SU-DHL-6 (cell line): ENCODE measurements around the gene SNN.

Experiments
- H2AFZ ChIP-seq: fragments of 200-600 bp; sonication (generic); 2 replicates; pipeline ENCODE4 v1.6.1; 2014; ENCODE audit warnings: low read depth, mild to moderate bottlenecking, moderate library complexity, mixed read lengths, antibody characterized with exemption, low read length; ENCODE audit not compliant: severe bottlenecking
- H3F3A ChIP-seq: fragments of 200-600 bp; shearing (Covaris generic); 2 replicates; pipeline ENCODE4 v1.6.0; 2016; ENCODE audit warnings: antibody characterized with exemption, mild to moderate bottlenecking; ENCODE audit not compliant: insufficient read depth
- H3K27ac ChIP-seq: fragments of 200-600 bp; sonication (generic); 2 replicates; pipeline ENCODE4 v1.5.1; 2016; ENCODE audit warnings: low read depth, mild to moderate bottlenecking, low read length, moderate library complexity, mixed read lengths
- H3K27me3 ChIP-seq: fragments of 200-600 bp; sonication (generic), shearing (Covaris generic); 2 replicates; pipeline ENCODE4 v1.6.0; 2014; ENCODE audit warnings: mild to moderate bottlenecking, low read length
- H3K36me3 ChIP-seq: fragments of 200-600 bp; sonication (generic); 2 replicates; pipeline ENCODE4 v1.6.1; 2014; ENCODE audit warnings: mild to moderate bottlenecking, low read length, mixed read lengths
- H3K4me2 ChIP-seq: fragments of 300-600, 200-600 bp; shearing (Covaris generic), sonication (generic); 2 replicates; pipeline ENCODE4 v1.6.0; 2014; ENCODE audit warnings: low read length, low read depth, mild to moderate bottlenecking; ENCODE audit not compliant: poor library complexity, severe bottlenecking
- H3K4me3 ChIP-seq: fragments of 200-600 bp; sonication (generic); 2 replicates; pipeline ENCODE4 v1.5.1; 2014; ENCODE audit warnings: antibody characterized with exemption, low read length, mild to moderate bottlenecking, mixed read lengths; ENCODE audit not compliant: insufficient read depth, poor library complexity, severe bottlenecking
- H3K79me2 ChIP-seq: fragments of 200-600 bp; sonication (generic); 2 replicates; pipeline ENCODE4 v1.6.1; 2014; ENCODE audit warnings: mild to moderate bottlenecking, low read length, moderate library complexity; ENCODE audit not compliant: insufficient read depth
- H3K9ac ChIP-seq: fragments of 200-600 bp; sonication (generic); 2 replicates; pipeline ENCODE4 v1.7.0; 2014; ENCODE audit warnings: mild to moderate bottlenecking, low read length
- H3K9me2 ChIP-seq: fragments of 200-600 bp; sonication (generic); replicated peaks from 2 replicates; pipeline ENCODE4 v1.6.1; 2014; ENCODE audit warnings: low read length; ENCODE audit not compliant: insufficient read depth
- H3K9me3 ChIP-seq: fragments of 200-600 bp; sonication (generic); 2 replicates; pipeline ENCODE4 v1.6.1; 2014; ENCODE audit warnings: low read length, mixed read lengths; ENCODE audit not compliant: insufficient read depth
- H4K20me1 ChIP-seq: fragments of 200-600 bp; sonication (generic); 2 replicates; pipeline ENCODE4 v1.6.1; 2014; ENCODE audit warnings: low read depth, mild to moderate bottlenecking, antibody characterized with exemption, low read length, moderate library complexity, mixed read lengths
- EZH2phosphoT487 ChIP-seq: fragments of 200-600 bp; sonication (generic), shearing (Covaris generic); conservative IDR thresholded peaks from 2 replicates; pipeline ENCODE4 v1.6.1; 2018; ENCODE audit warnings: mild to moderate bottlenecking, antibody characterized with exemption, low read length, moderate library complexity, mixed read lengths
- TF ChIP-seq, protein P1 (sequence below): fragments of 200-600 bp; sonication (generic); IDR thresholded peaks from one replicate; pipeline ENCODE4 v1.5.1; 2017; ENCODE audit warnings: antibody characterized with exemption, mild to moderate bottlenecking, low read length, moderate library complexity; ENCODE audit not compliant: insufficient read depth, poor library complexity, severe bottlenecking

SNN gene

DNA sequence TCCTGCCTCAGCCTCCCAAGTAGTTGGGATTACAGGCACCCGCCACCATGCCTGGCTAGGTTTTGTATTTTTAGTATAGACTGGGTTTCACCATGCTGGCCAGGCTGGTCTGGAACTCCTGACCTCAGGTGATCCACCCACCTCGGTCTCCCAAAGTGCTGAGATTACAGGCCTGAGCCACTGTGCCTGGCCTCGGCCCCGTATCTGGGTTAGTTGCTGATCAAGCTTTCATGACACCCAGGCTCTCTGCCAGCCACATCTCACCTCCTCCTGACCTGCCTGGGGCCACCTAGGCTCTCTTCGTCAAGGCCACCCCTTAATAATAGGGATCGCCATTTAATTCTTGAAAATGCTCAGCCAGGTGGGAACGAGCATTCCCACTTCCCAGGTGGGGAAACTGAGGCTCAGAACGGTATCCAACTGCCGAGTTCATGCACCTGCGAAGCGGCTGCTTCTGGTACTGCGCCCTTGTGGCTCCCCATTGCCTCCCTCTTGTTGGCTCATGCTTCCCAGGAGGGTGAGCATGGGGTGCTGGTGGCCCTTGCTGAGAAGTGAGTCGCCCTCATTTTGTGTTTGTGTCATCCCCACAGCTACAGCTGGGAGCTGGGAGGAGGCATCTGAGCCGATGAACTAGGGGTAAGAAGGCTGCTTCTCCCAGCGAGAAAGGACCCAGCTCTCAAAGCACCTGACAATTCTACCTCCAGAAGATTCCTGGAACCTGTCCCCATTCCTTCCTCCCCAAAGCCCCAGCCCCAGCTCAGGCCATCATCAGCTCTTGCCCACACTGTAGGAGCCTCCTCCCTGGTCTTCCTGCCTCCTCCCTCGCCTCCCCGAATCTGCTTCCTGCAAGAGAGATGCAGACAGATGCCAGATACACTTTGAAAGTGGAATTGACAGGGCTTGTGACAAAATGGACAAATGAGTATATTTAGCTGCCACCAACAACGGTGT lies 17.3 kb upstream of the SNN start:
- TF ChIP-seq, protein P1, sequence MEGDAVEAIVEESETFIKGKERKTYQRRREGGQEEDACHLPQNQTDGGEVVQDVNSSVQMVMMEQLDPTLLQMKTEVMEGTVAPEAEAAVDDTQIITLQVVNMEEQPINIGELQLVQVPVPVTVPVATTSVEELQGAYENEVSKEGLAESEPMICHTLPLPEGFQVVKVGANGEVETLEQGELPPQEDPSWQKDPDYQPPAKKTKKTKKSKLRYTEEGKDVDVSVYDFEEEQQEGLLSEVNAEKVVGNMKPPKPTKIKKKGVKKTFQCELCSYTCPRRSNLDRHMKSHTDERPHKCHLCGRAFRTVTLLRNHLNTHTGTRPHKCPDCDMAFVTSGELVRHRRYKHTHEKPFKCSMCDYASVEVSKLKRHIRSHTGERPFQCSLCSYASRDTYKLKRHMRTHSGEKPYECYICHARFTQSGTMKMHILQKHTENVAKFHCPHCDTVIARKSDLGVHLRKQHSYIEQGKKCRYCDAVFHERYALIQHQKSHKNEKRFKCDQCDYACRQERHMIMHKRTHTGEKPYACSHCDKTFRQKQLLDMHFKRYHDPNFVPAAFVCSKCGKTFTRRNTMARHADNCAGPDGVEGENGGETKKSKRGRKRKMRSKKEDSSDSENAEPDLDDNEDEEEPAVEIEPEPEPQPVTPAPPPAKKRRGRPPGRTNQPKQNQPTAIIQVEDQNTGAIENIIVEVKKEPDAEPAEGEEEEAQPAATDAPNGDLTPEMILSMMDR: no peak
- TF ChIP-seq EZH2phosphoT487: no peak
- no peak overlapping the region for H3K27ac ChIP-seq
- no peaks in the 10 kb centered on the region for H3K36me3 ChIP-seq
- H2AFZ ChIP-seq: peak overlapping the region; percentile 36
- no peaks in the 10 kb centered on the region for H3F3A ChIP-seq
- no peaks in the 10 kb centered on the region for H3K27me3 ChIP-seq
- H3K9me3 ChIP-seq: no peaks in the 10 kb centered on the region
- no peak overlapping the region for H3K9ac ChIP-seq
- H4K20me1 ChIP-seq: no peaks in the 10 kb centered on the region
- no peak overlapping the region for H3K4me2 ChIP-seq
- H3K79me2 ChIP-seq: no peaks in the 10 kb centered on the region
- H3K4me3 ChIP-seq: no peak overlapping the region
- no peaks in the 10 kb centered on the region for H3K9me2 ChIP-seq

- TF ChIP-seq, protein P1: no peak
- no peak for TF ChIP-seq EZH2phosphoT487
- no peak overlapping the region for H3K27ac ChIP-seq
- no peak overlapping the region for H3K9ac ChIP-seq
- no peaks in the 10 kb centered on the region for H3K27me3 ChIP-seq
- no peaks in the 10 kb centered on the region for H3K36me3 ChIP-seq
- no peaks in the 10 kb centered on the region for H3K9me2 ChIP-seq
- H3K9me3 ChIP-seq: no peaks in the 10 kb centered on the region
- H2AFZ ChIP-seq: peak overlapping the region; percentile 36
- H3K4me3 ChIP-seq: no peak overlapping the region
- H3F3A ChIP-seq: no peaks in the 10 kb centered on the region
- H3K79me2 ChIP-seq: no peaks in the 10 kb centered on the region
- no peaks in the 10 kb centered on the region for H4K20me1 ChIP-seq
- no peak overlapping the region for H3K4me2 ChIP-seq
Measured at GRCh38 chr16:11651796-11652195, 16.5 kb upstream of the SNN start.

DNA sequence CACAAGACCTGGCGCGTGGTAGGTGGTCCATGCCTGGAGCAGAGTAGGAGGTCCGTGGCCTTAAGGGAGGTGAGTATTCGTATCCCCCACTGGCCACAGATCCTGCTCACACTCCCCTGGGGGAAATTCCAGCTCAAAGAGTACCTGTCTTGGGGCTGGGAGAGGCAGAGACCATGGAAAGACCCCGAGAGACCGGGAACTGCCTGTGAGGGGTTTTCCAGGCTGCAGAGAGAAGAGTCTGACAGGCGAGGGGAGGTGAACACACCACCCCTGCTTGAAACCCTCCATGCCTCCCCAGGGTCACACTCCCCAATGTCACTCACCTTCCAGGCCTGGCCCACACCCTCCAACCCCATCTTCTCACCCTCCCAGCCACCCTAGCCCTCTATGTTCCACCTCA lies 12.6 kb upstream of the SNN start:
- H4K20me1 ChIP-seq: no peaks in the 10 kb centered on the region
- no peak overlapping the region for H2AFZ ChIP-seq
- no peak overlapping the region for H3K4me2 ChIP-seq
- H3K36me3 ChIP-seq: no peaks in the 10 kb centered on the region
- TF ChIP-seq EZH2phosphoT487: no peak
- TF ChIP-seq, protein P1: no peak
- H3K27ac ChIP-seq: no peak overlapping the region
- no peaks in the 10 kb centered on the region for H3K27me3 ChIP-seq
- no peaks in the 10 kb centered on the region for H3K9me2 ChIP-seq
- H3K4me3 ChIP-seq: no peak overlapping the region
- H3F3A ChIP-seq: no peaks in the 10 kb centered on the region
- no peaks in the 10 kb centered on the region for H3K79me2 ChIP-seq
- no peaks in the 10 kb centered on the region for H3K9me3 ChIP-seq
- no peak overlapping the region for H3K9ac ChIP-seq
